DOHH2 (cell line): ENCODE data around the gene XPNPEP3.
"Not testable (repeated sequence)": the region's sequence is repeated elsewhere in the genome, so short reads cannot be mapped to it uniquely, and the experiment has no call there.

Experiments
- H3F3A ChIP-seq: fragments of 200-600 bp; sonication (generic), shearing (Covaris generic); 2 replicates; pipeline ENCODE4 v1.6.0; 2016; ENCODE audit warnings: antibody characterized with exemption, mild to moderate bottlenecking; ENCODE audit not compliant: control insufficient read depth, insufficient read depth
- H3K27ac ChIP-seq: fragments of 200-600 bp; sonication (generic); 2 replicates; pipeline ENCODE4 v1.5.1; 2014; ENCODE audit warnings: low read depth, mild to moderate bottlenecking, low read length, moderate library complexity
- H3K27me3 ChIP-seq: fragments of 200-600 bp; sonication (generic); 2 replicates; pipeline ENCODE4 v1.6.1; 2014; ENCODE audit warnings: mild to moderate bottlenecking, low read length, mixed read lengths; ENCODE audit not compliant: control insufficient read depth
- H3K36me3 ChIP-seq: fragments of 200-600 bp; sonication (generic); 2 replicates; pipeline ENCODE4 v1.6.1; 2014; ENCODE audit warnings: mild to moderate bottlenecking, low read length, moderate library complexity, mixed read lengths; ENCODE audit not compliant: control insufficient read depth
- H3K4me1 ChIP-seq: fragments of 200-600 bp; sonication (generic); 2 replicates; pipeline ENCODE4 v1.6.1; 2014; ENCODE audit warnings: mild to moderate bottlenecking, low read length, mixed read lengths; ENCODE audit not compliant: control insufficient read depth
- H3K4me2 ChIP-seq: fragments of 200-600 bp; sonication (generic); 2 replicates; pipeline ENCODE4 v1.6.0; 2014; ENCODE audit warnings: mild to moderate bottlenecking, low read length, moderate library complexity
- H3K4me3 ChIP-seq: fragments of 200-600 bp; sonication (generic); 2 replicates; pipeline ENCODE4 v1.5.1; 2014; ENCODE audit warnings: mild to moderate bottlenecking, low read length, mixed read lengths
- H3K79me2 ChIP-seq: fragments of 200-600 bp; sonication (generic); 2 replicates; pipeline ENCODE4 v1.6.1; 2014; ENCODE audit warnings: mild to moderate bottlenecking, low read length, mixed read lengths; ENCODE audit not compliant: control insufficient read depth
- H3K9me2 ChIP-seq: fragments of 200-600 bp; sonication (generic); replicated peaks from 2 replicates; pipeline ENCODE4 v1.6.1; 2014; ENCODE audit warnings: mild to moderate bottlenecking, low read length, mixed read lengths; ENCODE audit not compliant: control insufficient read depth
- H3K9me3 ChIP-seq: fragments of 200-600 bp; sonication (generic); 2 replicates; pipeline ENCODE4 v1.6.1; 2014; ENCODE audit warnings: antibody characterized with exemption, low read length, mixed read lengths; ENCODE audit not compliant: control insufficient read depth, insufficient read depth
- H4K20me1 ChIP-seq: fragments of 200-600 bp; sonication (generic); 2 replicates; pipeline ENCODE4 v1.6.0; 2014; ENCODE audit warnings: low read depth, mild to moderate bottlenecking, antibody characterized with exemption, low read length, moderate library complexity; ENCODE audit not compliant: control insufficient read depth, insufficient read depth
- CTCF ChIP-seq: fragments of 200-600 bp; sonication (generic); IDR thresholded peaks from one replicate; pipeline ENCODE4 v1.5.1; 2014; ENCODE audit warnings: antibody characterized with exemption, mild to moderate bottlenecking, low read depth, low read length; ENCODE audit not compliant: poor library complexity, severe bottlenecking
- EZH2phosphoT487 ChIP-seq: fragments of 200-600 bp; sonication (generic); IDR thresholded peaks from 2 replicates; pipeline ENCODE4 v1.6.1; 2017; ENCODE audit warnings: borderline replicate concordance, mild to moderate bottlenecking, antibody characterized with exemption, low read length, moderate library complexity, mixed read lengths

The XPNPEP3 gene

GRCh38 chr22:40819599-40820140 is 37.3 kb upstream of the XPNPEP3 start:
- Histone ChIP-seq H3K9me3 (no peaks in the 10 kb centered on the region), H3K27ac (no peak overlapping the region), H3K4me1 (peaks cover 33% of the 10 kb centered on the region), H3K4me2 (peak overlapping the region; percentile 98), H3F3A (peaks cover 30% of the 10 kb centered on the region), H3K79me2 (peaks cover 42% of the 10 kb centered on the region), H3K9me2 (no peaks in the 10 kb centered on the region), H4K20me1 (no peaks in the 10 kb centered on the region), H3K27me3 (no peaks in the 10 kb centered on the region), H3K4me3 (peak overlapping the region; percentile 98), H3K36me3 (peaks cover 45% of the 10 kb centered on the region)
- TF ChIP-seq CTCF (no peak), EZH2phosphoT487 (no peak)

DNA sequence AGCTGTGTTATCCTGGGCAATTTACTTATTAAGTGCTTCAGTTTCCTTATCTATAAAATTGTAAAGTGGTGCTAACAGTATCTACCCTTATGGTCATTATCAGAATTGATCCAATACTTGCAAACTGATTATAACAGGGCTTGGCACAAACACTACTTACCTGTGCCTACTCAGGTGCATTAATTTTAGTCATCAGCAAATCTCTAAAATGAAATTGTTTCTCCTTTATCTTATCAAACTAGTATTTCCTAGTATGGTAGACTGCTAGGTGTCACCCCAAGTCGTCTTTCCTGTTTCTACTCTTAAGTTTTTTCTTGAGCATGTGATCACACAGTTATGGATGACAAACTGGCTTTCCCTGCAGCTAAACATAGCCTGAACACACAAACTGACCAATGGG is 33.5 kb upstream of the XPNPEP3 start:
- H3K4me2 ChIP-seq, result no peak overlapping the region
- H3K9me3 ChIP-seq, result no peaks in the 10 kb centered on the region
- peaks cover 7% of the 10 kb centered on the region for H3K79me2 ChIP-seq
- TF ChIP-seq EZH2phosphoT487 (no peak), CTCF (no peak)
- H3K9me2 ChIP-seq, result no peaks in the 10 kb centered on the region
- peaks cover 16% of the 10 kb centered on the region for H3K4me1 ChIP-seq
- H3K27ac ChIP-seq, result no peak overlapping the region
- no peaks in the 10 kb centered on the region for H3K27me3 ChIP-seq
- no peak overlapping the region for H3K4me3 ChIP-seq
- peaks cover 37% of the 10 kb centered on the region for H3K36me3 ChIP-seq
- peaks cover 31% of the 10 kb centered on the region for H3F3A ChIP-seq
- H4K20me1 ChIP-seq, result no peaks in the 10 kb centered on the region

DNA sequence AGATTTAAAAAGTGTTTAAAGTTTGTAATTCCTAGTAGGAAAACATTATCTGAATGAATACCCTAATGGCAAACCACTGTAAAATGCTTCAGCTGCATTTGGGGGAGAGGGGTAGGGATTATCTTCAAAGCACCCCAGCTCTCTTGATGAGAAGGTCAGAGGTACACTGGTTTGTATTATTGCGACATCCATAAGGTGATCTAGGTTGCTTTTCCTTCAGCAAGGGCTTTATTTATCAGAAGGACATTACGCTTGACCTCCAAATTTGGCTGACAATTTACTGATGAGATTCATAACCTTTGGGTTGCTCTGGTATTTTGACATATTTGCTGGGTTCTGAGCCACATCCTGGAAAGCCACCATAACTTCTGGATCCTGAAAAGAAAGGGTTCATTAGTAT is 30.7 kb upstream of the XPNPEP3 start:
- not testable (repeated sequence) for H3K9me3 ChIP-seq, H3K4me3 ChIP-seq, H3K4me2 ChIP-seq, H3K4me1 ChIP-seq, H3K79me2 ChIP-seq, H4K20me1 ChIP-seq, H3K9me2 ChIP-seq, H3K27ac ChIP-seq, H3K27me3 ChIP-seq
- Histone ChIP-seq H3K36me3 (peaks cover 58% of the 10 kb centered on the region), H3F3A (peaks cover 36% of the 10 kb centered on the region)

DNA sequence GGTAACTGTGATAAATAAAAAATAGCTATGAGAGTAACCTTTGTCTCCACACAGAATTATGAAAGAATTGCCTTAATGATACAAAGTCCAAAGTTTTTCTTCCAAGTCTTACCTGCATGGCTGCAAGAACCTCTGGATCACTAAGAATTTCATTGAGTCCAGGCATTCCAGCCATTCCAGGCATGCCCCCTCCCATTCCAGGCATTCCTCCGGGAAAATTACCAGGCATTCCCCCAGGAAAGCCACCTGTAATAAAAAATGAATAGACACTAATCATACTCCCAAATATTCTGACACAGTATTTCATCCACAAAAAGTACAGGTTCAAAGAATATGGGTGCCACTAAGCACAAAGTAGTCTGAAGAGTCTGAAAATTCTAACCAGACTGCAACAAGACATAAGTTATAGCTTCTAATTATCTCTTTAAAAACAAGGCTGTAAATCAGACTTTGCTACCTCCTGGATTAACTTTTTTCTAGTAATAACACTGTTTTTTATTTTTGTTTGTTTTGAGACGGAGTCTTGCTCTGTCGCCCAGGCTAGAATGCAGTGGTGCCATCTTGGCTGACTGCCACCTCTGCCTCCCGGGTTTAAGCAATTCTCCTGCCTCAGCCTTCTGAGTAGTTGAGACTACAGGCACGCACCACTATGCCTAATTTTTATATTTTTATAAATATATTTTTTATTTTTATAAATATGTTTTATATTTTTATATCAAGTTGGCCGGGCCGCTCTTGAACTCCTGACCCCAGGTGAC is 29.8 kb upstream of the XPNPEP3 start:
- H4K20me1 ChIP-seq, result no peaks in the 10 kb centered on the region
- no peak overlapping the region for H3K4me2 ChIP-seq
- no peaks in the 10 kb centered on the region for H3K9me3 ChIP-seq
- peaks cover 64% of the 10 kb centered on the region for H3K36me3 ChIP-seq
- H3K79me2 ChIP-seq, result no peaks in the 10 kb centered on the region
- H3K27me3 ChIP-seq, result no peaks in the 10 kb centered on the region
- TF ChIP-seq CTCF (no peak), EZH2phosphoT487 (no peak)
- no peak overlapping the region for H3K27ac ChIP-seq
- H3F3A ChIP-seq, result peaks cover 35% of the 10 kb centered on the region
- peaks cover 5% of the 10 kb centered on the region; the same call in 1 of the 2 replicates for H3K4me1 ChIP-seq
- H3K9me2 ChIP-seq, result no peaks in the 10 kb centered on the region
- H3K4me3 ChIP-seq, result no peak overlapping the region
